Measurements from ENCODE around the gene APOBEC4.
A peak's percentile ranks its signal among the peaks of the same experiment; 100 is the strongest.

APOBEC4 gene

GRCh38 chr1:183674339-183674738 is 21.2 kb upstream of the APOBEC4 start:
- no peak for DNase-seq

- no peak for DNase-seq
These were observed 20.6 kb upstream of the APOBEC4 start for GRCh38 chr1:183673605-183674323.

- no peak for DNase-seq
These were observed 17.1 kb upstream of the APOBEC4 start for GRCh38 chr1:183670169-183670568.

- DNase-seq: no peak
These were observed 3.2 kb upstream of the APOBEC4 start for GRCh38 chr1:183656355-183656754.

GRCh38 chr1:183655562-183656075 is 2.5 kb upstream of the APOBEC4 start:
- peak; percentile 64 for DNase-seq

GRCh38 chr1:183654706-183655105 is 1.6 kb upstream of the APOBEC4 start:
- DNase-seq: no peak

GRCh38 chr1:183653876-183654451 is 848 bp upstream of the APOBEC4 start:
- no peak for DNase-seq

DNA sequence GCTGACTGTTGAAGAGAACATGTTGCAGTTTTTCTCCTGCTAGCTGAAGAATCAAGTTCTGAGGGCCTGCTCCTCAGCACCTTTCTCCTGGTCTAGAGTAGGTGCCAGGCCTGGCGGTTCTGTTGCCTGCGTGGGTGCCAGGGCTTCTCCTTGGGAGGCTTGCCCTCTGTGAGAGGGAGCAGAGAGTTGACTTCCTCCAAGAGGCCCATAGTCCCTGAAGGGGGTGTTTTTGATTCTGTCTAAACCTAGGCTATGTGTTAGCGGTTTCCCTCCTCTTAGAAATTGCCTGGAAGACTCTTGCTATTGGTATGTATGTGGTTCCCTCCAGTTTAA is 312 bp upstream of the APOBEC4 start:
- DNase-seq: no peak

DNA sequence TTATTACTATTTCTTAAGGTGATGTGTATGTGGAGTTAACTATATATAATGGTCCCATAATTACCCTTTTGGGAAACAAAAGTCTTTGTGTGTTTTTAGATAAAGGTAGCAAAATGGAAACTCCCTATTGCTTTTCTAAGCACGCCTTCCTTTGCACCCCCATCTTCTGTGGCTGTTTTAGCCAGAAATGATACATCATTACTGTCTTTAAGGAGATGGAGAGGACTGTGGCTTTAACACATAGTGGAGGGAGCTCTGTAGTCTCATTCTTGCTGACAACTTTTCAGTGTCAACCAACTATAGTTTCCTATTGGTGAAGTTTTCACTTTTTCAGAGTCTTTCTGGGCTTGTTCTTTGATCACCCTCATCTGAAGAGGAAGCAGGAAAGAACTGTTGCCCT is 1.0 kb downstream of the APOBEC4 start:
- DNase-seq: no peak

DNA sequence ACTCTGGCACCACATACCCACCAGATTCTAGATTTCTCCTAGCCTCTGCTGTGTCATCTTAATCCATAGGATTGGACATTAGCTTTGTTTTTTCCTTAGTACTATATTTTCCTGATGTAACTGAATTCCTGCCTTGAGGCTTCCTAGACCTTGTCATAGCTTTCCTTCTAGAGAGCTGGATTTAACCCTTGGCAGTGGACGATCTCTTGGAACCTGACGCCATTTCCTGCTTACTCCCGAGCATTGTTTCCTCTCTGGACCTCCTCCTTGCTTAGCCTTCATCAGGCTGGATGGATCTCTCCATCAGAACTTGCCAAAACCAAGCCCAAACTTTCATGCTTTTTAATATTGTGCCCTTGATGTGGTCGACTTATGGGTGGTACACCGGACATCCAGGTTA is 1.5 kb downstream of the APOBEC4 start:
- DNase-seq: no peak

GRCh38 chr1:183648042-183648441 is 5.1 kb downstream of the APOBEC4 start:
- no peak for DNase-seq

DNA sequence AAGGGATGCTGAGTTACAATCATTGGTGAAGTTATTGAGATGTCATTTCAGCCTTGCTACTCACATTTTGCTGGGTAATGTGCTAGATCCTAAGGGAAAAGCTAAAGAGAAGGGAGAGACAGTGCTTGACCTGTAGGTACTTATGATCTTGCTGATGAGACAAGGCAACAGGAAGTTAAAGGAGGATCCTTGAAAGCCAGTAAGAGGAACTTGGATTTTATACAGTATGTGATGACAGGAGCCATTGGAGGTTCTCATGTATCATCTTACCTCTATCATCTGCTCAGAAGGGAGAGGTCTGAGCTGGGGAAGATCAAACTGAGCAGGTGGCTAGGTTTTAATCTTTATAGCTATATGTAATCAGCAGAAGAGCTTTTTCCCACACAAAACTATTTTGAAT is 6.3 kb downstream of the APOBEC4 start:
- DNase-seq: no peak

DNA sequence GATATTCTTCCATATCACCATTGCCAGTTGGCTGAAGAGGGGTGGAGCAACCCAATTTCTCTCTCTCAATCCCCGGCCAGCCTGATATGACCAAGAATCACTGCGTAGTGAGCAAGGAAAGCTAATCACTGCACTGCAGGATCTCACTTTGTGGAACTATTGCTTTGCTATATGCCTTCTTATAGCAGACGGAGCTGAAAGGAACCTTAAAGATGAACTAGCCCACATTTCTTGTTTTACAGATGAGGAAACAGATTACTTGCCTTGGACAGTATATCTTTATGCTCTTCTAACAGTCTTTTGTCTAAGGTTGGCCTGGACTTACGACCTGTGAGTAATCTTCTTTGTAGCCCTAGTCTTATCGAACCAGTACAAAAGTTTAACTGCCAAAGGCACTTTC is 7.6 kb downstream of the APOBEC4 start:
- no peak for DNase-seq

- DNase-seq: no peak
These were observed 10.9 kb downstream of the APOBEC4 start for GRCh38 chr1:183642166-183642565.

GRCh38 chr1:183640193-183640592 is 12.9 kb downstream of the APOBEC4 start:
- no peak for DNase-seq

DNA sequence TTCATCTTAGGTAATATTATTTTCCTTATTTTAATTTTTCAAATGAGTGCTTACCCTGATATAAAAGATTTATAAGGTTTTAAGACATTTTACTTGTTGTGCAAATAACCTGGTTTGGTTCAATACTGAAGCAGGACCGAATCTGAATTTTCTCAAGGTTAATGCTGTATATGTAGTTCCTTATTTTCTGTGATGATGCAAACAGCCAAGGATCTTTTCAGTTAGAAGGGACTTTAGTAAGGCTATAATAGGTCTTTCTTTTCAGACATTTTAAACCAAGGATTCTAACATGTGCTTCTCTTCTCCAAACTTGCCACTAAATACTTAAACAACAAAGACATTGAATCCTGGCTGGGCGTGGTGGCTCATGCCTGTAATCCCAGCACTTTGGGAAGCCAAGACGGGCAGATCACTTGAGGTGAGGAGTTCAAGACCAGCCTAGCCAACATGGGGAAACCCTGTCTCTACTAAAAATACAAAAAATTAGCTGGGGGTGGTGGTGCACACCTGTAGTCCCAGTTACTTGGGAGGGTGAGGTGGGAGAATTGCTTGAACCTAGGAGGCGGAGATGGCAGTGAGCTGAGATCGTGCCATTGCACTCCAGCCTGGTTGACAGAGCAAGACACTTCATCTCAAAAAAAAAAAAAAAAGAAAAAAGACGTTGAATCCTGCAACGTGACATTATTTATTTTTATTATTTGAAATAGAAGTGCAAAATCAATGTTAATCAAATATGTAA is 14.3 kb downstream of the APOBEC4 start:
- no peak for DNase-seq

DNA sequence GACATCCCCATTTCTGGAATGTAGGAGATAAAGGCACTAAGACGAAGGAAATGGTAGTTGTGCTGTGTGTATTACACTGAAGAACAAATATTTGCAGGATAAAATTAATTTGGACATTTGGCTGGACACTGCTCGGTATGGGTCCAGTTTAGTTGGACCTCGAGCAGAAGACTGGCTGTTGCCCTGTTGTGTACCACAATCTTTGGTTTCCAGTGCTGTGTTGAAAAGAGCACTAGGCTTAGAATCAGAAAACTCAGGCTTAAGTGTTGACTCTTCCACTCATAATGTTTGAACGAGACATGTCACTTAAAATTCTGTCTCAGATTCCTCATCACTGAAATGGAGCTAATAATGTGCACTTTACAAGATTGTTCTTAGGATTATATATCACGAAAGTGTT is 16.3 kb downstream of the APOBEC4 start:
- no peak for DNase-seq

DNA sequence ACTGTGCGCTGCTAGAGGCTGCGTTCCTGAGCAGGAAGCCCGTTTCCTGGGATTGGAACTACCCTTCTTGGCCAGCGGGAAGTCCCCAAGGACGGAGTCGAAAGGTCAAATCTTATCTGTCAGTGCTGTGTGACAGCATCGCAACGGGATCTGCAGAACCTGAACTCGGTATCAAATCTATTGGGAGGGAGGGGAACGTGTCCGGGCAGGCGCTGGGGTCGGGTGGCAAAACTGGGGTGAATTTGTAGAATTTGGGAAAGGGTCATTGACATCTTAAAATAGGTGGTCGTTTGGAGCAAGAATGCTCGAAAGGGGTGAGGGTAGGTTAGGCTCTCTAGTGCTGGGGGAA is 16.8 kb downstream of the APOBEC4 start:
- no peak for DNase-seq

DNA sequence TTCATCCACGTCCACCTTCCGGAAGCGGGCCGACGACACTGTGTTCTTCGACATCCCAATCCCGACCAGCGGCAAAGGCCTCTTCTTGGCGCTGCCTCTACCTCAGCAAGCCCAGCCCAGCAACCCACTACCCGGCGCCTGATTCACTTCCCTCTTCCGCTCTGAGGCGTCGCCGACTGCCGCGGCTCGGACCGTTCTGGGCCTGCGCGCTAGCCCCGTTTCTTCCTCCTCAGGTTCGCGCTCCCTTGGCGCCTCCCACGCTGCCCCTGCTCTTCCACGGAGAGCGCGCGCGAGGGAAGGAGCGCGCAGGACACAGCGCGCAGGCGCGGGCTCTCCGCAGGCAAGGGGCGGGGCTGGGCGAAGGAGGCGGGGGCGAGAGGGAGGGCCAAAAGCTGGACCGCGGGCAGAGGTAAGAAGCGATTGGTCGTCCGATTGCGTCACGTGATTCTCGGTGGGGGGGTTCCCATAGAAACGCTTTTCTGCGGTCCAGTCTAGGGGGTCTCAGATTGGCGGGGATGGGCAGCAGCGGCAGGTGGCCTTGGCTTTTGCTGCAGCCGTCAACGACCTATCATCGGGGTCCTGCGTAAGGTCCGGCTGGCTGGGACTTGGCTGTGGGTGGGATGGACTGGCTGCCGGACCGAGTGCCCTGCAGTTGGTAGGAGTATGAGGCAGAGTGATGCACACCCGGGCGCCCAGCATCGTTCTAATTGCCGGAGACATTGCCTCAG is 17.3 kb downstream of the APOBEC4 start, which contains the start of gene ARPC5:
TSS of gene ARPC5 (minus strand) at position 178 of the 728 bp plus-strand sequence. CDS start at position 54, 124 bp downstream.
- DNase-seq: peak; percentile 97

DNA sequence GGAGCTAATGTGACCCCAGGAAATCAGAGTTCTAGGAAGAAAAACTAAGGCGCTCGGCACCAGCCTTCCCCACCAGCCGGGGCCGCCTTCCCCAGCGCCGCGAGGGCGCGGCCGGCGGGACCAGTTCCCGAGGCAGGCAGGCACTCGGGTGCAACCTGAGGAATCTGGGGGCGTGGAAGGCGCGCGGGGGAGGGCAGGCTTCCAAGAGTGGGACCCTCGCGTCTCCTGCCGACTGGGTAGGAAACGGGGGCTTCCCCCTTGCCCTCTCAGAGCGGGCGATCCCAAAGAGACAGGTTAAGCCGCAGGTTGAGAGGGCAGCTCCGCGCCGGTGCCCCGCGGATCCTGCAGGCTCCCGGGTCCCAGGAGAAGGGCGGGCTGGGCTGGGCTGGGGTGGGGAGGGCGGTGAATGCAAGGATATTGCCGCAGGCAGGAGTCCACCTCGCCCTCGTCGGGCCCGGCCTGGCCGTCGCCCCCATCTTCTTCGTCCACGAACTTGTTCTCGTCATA is 18.0 kb downstream of the APOBEC4 start:
- no peak for DNase-seq

- DNase-seq: no peak
These were observed 18.6 kb downstream of the APOBEC4 start for GRCh38 chr1:183634429-183635065.

GRCh38 chr1:183633676-183634343 is 19.3 kb downstream of the APOBEC4 start:
- no peak for DNase-seq

Measured in CD4-positive, alpha-beta T cell treated with Interleukin-15 for 1 hour (primary cell).